Posterior vena cava (tissue), 2 donors: ENCODE data around the gene TGFBR3L. TPM values are rescaled to one million over a fixed set of nuclear protein-coding genes. Genes with fewer than 3 reads are reported as not detected.
"Not testable (repeated sequence)": the region's sequence is repeated elsewhere in the genome, so short reads cannot be mapped to it uniquely, and the experiment has no call there.

Experiments
- DNase-seq: peaks from one replicate; pipeline ENCODE4 v3.0.0-alpha.2; 2020; ENCODE audit warnings: low spot score
- intact Hi-C, 2 donors: fragments of 100-400 bp; cut with DNase I; formaldehyde crosslinking; loops; one replicate each; pipeline versions ENCODE4 v1.14.1 to v1.14.2; 2022 to 2023
- total RNA-seq, 2 donors: library from RNA; stranded (reverse); fragmentation: NEBNext Ultra II Directional; extraction: Animal tissue kit (Norgen Biotek cat#: 25700); gene quantifications; one replicate each; pipeline ENCODE4 v1.2.1, GENCODE V29; 2021
- donor health status: DM: yes; HTN: yes; CAD: no.
- donor health status: DM: yes; HTN: yes; CAD: no.

Gene TGFBR3L
- total RNA-seq, 2 donors from 2014 or later, result 1.5 to 4.4 TPM

- intact Hi-C loops, result loop anchor here in 1 of 2 donors (5.0 kb wide), 1 partner anchor 333 kb away; no protein-coding TSS in a partner anchor
- DNase-seq, result no peak
Observed at GRCh38 chr19:7924651-7925170, 10.1 kb downstream of the TGFBR3L start.

GRCh38 chr19:7925171-7925851, 10.7 kb downstream of the TGFBR3L start:
- intact Hi-C loops, result loop anchor here in 1 of 2 donors (5.0 kb wide), 1 partner anchor 332 kb away; no protein-coding TSS in a partner anchor
- peak; percentile 92 for DNase-seq

- intact Hi-C loops, result loop anchor here in 1 of 2 donors (5.0 kb wide), 1 partner anchor 331 kb away; no protein-coding TSS in a partner anchor
- peak; percentile 90 for DNase-seq
Observed at GRCh38 chr19:7926021-7926726, 11.5 kb downstream of the TGFBR3L start, which contains the start of gene CTXN1. CTXN1 (minus strand) TSS chr19:7926135; CDS start chr19:7925538, 597 bp downstream.

- no peak for DNase-seq
- intact Hi-C loops, result loop anchor here in 1 of 2 donors (5.0 kb wide), 1 partner anchor 330 kb away; no protein-coding TSS in a partner anchor
Observed at GRCh38 chr19:7926727-7927604, 12.3 kb downstream of the TGFBR3L start.

- intact Hi-C loops, result loop anchor here in 1 of 2 donors (5.0 kb wide), 1 partner anchor 330 kb away; no protein-coding TSS in a partner anchor
Observed at GRCh38 chr19:7927605-7928333, 13.1 kb downstream of the TGFBR3L start.

GRCh38 chr19:7928334-7928706, 13.7 kb downstream of the TGFBR3L start:
- DNase-seq, result no peak

More at GRCh38 chr19:7927605-7928333, 13.1 kb downstream of the TGFBR3L start:
- no peak for DNase-seq

GRCh38 chr19:7928741-7929701, 14.4 kb downstream of the TGFBR3L start:
- intact Hi-C loops, result loop anchor here in 1 of 2 donors (5.0 kb wide), 1 partner anchor 328 kb away; no protein-coding TSS in a partner anchor
- DNase-seq, result no peak

More at GRCh38 chr19:7928334-7928706, 13.7 kb downstream of the TGFBR3L start:
- intact Hi-C loops, result loop anchor here in 1 of 2 donors (5.0 kb wide), 1 partner anchor 329 kb away; no protein-coding TSS in a partner anchor

GRCh38 chr19:7930030-7930429, 15.4 kb downstream of the TGFBR3L start:
- DNase-seq, intact Hi-C loops: not testable (repeated sequence)

GRCh38 chr19:7930765-7931164, 16.1 kb downstream of the TGFBR3L start:
- no peak for DNase-seq
- intact Hi-C loops, result no loop called here

GRCh38 chr19:7931221-7932061, 16.8 kb downstream of the TGFBR3L start:
- DNase-seq, result no peak
- intact Hi-C loops, result loop anchor here in 1 of 2 donors (2.0 kb wide), 1 partner anchor 261 kb away; no protein-coding TSS in a partner anchor

- no peak for DNase-seq
- intact Hi-C loops, result loop anchor here in 1 of 2 donors (2.0 kb wide), 1 partner anchor 262 kb away; no protein-coding TSS in a partner anchor
Observed at GRCh38 chr19:7932276-7932929, 17.8 kb downstream of the TGFBR3L start.

GRCh38 chr19:7932930-7933300, 18.3 kb downstream of the TGFBR3L start:
- no peak for DNase-seq
- intact Hi-C loops, result loop anchor here in 1 of 2 donors (2.0 kb wide), 1 partner anchor 262 kb away; no protein-coding TSS in a partner anchor

- intact Hi-C loops, result loop anchor here in 1 of 2 donors (2.0 kb wide), 1 partner anchor 263 kb away; no protein-coding TSS in a partner anchor
- DNase-seq, result no peak
Observed at GRCh38 chr19:7933411-7933810, 18.8 kb downstream of the TGFBR3L start.

- no peak for DNase-seq
- intact Hi-C loops, result loop anchor here in 1 of 2 donors (2.0 kb wide), 1 partner anchor 263 kb away; no protein-coding TSS in a partner anchor
Observed at GRCh38 chr19:7933828-7934725, 19.4 kb downstream of the TGFBR3L start.
